K562 (cell line): ENCODE data around the gene FDX1. TPM values are rescaled to one million over a fixed set of nuclear protein-coding genes. Genes with fewer than 3 reads are reported as not detected.

ENCODE experiments used
- ADNP ChIP-seq: fragments of 200-800 bp; sonication (Bioruptor generic); IDR thresholded peaks from 2 replicates; pipeline ENCODE4 v1.6.1; 2016; ENCODE audit warnings: missing genetic modification characterization, missing compliant biosample characterization
- BHLHE40 ChIP-seq: IDR thresholded peaks from 2 replicates; pipeline ENCODE4 v1.6.1; 2011; ENCODE audit warnings: low read length, improper control_type of control experiment
- BRF1 ChIP-seq: IDR thresholded peaks from 3 replicates; pipeline ENCODE4 v1.6.1; 2011; ENCODE audit warnings: borderline replicate concordance, mild to moderate bottlenecking; ENCODE audit not compliant: insufficient read length; ENCODE audit errors: extremely low read depth
- CBFA2T2 ChIP-seq: fragments of 450-650 bp; conservative IDR thresholded peaks from 2 replicates; pipeline ENCODE4 v1.6.1; 2017; ENCODE audit warnings: mild to moderate bottlenecking
- CBX1 ChIP-seq: sonication (generic); IDR thresholded peaks from 2 replicates; pipeline ENCODE4 v1.6.1; 2016; ENCODE audit warnings: antibody characterized with exemption, low read depth, mild to moderate bottlenecking
- CREM ChIP-seq: IDR thresholded peaks from 2 replicates; pipeline ENCODE4 v1.6.1; 2014; ENCODE audit warnings: antibody characterized with exemption, low read depth
- DIDO1 ChIP-seq: fragments of 450-650 bp; IDR thresholded peaks from 2 replicates; pipeline ENCODE4 v1.6.1; 2016; ENCODE audit warnings: low read depth, missing biosample characterization, missing genetic modification characterization
- ETS2 ChIP-seq: IDR thresholded peaks from 2 replicates; pipeline ENCODE4 v1.6.1; 2016; ENCODE audit warnings: borderline replicate concordance, missing genetic modification characterization, mild to moderate bottlenecking, moderate library complexity, missing compliant biosample characterization; ENCODE audit not compliant: poor library complexity, severe bottlenecking
- HIVEP1 ChIP-seq: fragments of 250-450 bp; sonication (Bioruptor Pico); IDR thresholded peaks from 2 replicates; pipeline ENCODE4 v1.4.0; 2020; ENCODE audit warnings: mild to moderate bottlenecking
- ILF3 ChIP-seq: fragments of 450-650 bp; IDR thresholded peaks from 2 replicates; pipeline ENCODE4 v1.6.1; 2018; ENCODE audit warnings: antibody characterized with exemption, mild to moderate bottlenecking, moderate library complexity, borderline replicate concordance
- KLF13 ChIP-seq: fragments of 450-650 bp; IDR thresholded peaks from 2 replicates; pipeline ENCODE4 v1.6.1; 2016; ENCODE audit warnings: missing genetic modification characterization, low read depth, mild to moderate bottlenecking, missing compliant biosample characterization, moderate library complexity, borderline replicate concordance
- MYC ChIP-seq, 2 experiments: fragments of 250-450 bp in 1 of 2; sonication (Bioruptor Pico) in 1 of 2; IDR thresholded peaks; 2 replicates each; pipeline versions ENCODE4 v1.5.1 to v1.6.1; 2012 to 2021; ENCODE audit warnings: low read depth in 2 of 2, borderline replicate concordance in 1 of 2, improper control_type of control experiment in 1 of 2, low read length in 1 of 2, mild to moderate bottlenecking in 1 of 2, moderate library complexity in 1 of 2
- PCBP1 ChIP-seq: fragments of 200-400 bp; formaldehyde crosslinking; IDR thresholded peaks from 2 replicates; pipeline ENCODE4 v1.6.1; 2018; ENCODE audit warnings: mild to moderate bottlenecking, low read depth, low read length; ENCODE audit not compliant: poor library complexity, severe bottlenecking
- PYGO2 ChIP-seq: fragments of 450-650 bp; IDR thresholded peaks from 2 replicates; pipeline ENCODE4 v1.6.1; 2016; ENCODE audit warnings: mild to moderate bottlenecking, missing genetic modification characterization, moderate library complexity, missing compliant biosample characterization
- RBM14 ChIP-seq: fragments of 200-400 bp; formaldehyde crosslinking; IDR thresholded peaks from 2 replicates; pipeline ENCODE4 v1.6.1; 2018; ENCODE audit warnings: low read depth, mild to moderate bottlenecking, low read length, moderate library complexity, borderline replicate concordance; ENCODE audit not compliant: insufficient read depth
- SOX6 ChIP-seq: fragments of 450-650 bp; IDR thresholded peaks from 2 replicates; pipeline ENCODE4 v1.6.1; 2014; ENCODE audit warnings: mild to moderate bottlenecking
- TCF7L2 ChIP-seq: fragments of 150-350 bp; IDR thresholded peaks from 2 replicates; pipeline ENCODE4 v1.6.1; 2016; ENCODE audit warnings: low read depth, mild to moderate bottlenecking, low read length, moderate library complexity
- YY1 ChIP-seq, 3 experiments: IDR thresholded peaks; 2 replicates each; pipeline ENCODE4 v1.6.1; 2011; ENCODE audit warnings: low read length in 2 of 3, mild to moderate bottlenecking in 2 of 3, moderate library complexity in 2 of 3, borderline replicate concordance in 1 of 3, control low read depth in 1 of 3, low read depth in 1 of 3; ENCODE audit not compliant: insufficient read depth in 3 of 3, insufficient replicate concordance in 2 of 3, control insufficient read depth in 1 of 3, insufficient read length in 1 of 3; ENCODE audit errors: extremely low read depth in 1 of 3
- ZBED1 ChIP-seq: IDR thresholded peaks from 2 replicates; pipeline ENCODE4 v1.6.1; 2014
- ZFP36 ChIP-seq: fragments of 150-350 bp; IDR thresholded peaks from 2 replicates; pipeline ENCODE4 v1.6.1; 2018; ENCODE audit warnings: low read length, low read depth; ENCODE audit not compliant: partially characterized antibody
- ZNF224 ChIP-seq: sonication (generic); formaldehyde crosslinking; IDR thresholded peaks from 2 replicates; pipeline ENCODE4 v1.8.0; 2022; ENCODE audit warnings: mild to moderate bottlenecking, missing genetic modification reagents
- ZNF561 ChIP-seq: fragments of 450-650 bp; formaldehyde crosslinking; conservative IDR thresholded peaks from 2 replicates; pipeline ENCODE4 v1.4.0; 2020; ENCODE audit warnings: mild to moderate bottlenecking, moderate library complexity
- polyA plus RNA-seq, 8 experiments: library from polyadenylated mRNA; depleted of rRNA in 4 of 8; stranded (reverse) in 5 of 8; unstranded in 3 of 8; fragments of >200 nt; fragmentation: Nextera tagmentation in 2 of 8; fragmentation: Illumina TruSeq in 1 of 8; extraction: Ambion mirVana in 2 of 8; extraction: Trizol in 1 of 8; gene quantifications; 2 replicates each; pipeline versions ENCODE4 v1.2.1 to v1.2.3, GENCODE V29; 2011 to 2014; ENCODE audit warnings: inconsistent platforms in 1 of 8, missing spikeins in 1 of 8
- total RNA-seq, 7 experiments: library from RNA; depleted of rRNA in 6 of 7; stranded (reverse); fragments of >200 nt in 6 of 7; fragmentation: Illumina TruSeq in 2 of 7; extraction: Trizol in 2 of 7; gene quantifications; 2 replicates each; pipeline versions ENCODE4 v1.2.1 to v1.2.3, GENCODE V29; 2011 to 2021; ENCODE audit warnings: low replicate concordance in 1 of 7
- TF ChIP-seq, protein P1 (sequence below): conservative IDR thresholded peaks from 2 replicates; pipeline ENCODE4 v1.6.1; 2011; ENCODE audit warnings: low read depth, mild to moderate bottlenecking, low read length; ENCODE audit not compliant: control insufficient read depth
- TF ChIP-seq, protein P2 (sequence below): sonication (generic); formaldehyde crosslinking; IDR thresholded peaks from 2 replicates; pipeline ENCODE4 v1.8.1; 2022; ENCODE audit warnings: missing genetic modification reagents

The FDX1 gene
- total and polyA plus RNA-seq, 9 of the 15 experiments (the other 6 are each of a cell fraction or from before 2014, with no cell fraction given): 6.4 to 14.3 (median 11.4) TPM

DNA sequence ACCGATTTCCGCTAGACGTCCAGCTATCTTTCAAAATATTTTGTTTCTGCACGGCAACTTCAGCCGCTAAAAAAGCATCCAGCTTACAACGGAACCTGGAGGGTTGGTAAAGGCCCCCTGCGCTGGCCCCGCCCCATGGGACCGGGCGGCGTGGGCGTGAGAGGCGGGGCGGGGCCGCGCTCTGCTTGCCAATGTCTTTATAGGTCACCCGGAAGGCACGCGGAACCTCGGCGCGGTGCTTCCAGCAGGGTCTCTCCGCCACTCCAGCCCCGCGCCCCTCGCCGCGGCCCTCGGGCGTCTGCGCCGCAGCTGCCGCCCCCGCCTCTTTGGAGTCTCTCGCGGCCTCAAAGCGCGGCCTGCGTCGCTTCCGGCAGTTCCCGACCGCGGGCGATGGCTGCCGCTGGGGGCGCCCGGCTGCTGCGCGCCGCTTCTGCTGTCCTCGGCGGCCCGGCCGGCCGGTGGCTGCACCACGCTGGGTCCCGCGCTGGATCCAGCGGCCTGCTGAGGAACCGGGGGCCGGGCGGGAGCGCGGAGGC, at the start of gene FDX1 (continued):
- TF ChIP-seq MYC (IDR thresholded peaks at IDR 0.05; ENCODE audit: low read depth, low read length) (peak; percentile 78), MYC (CRISPR knock-in tag; IDR thresholded peaks at IDR 0.05; ENCODE audit: borderline replicate concordance, low read depth) (no peak), CBX1 (no peak), TCF7L2 (no peak), ETS2 (tag) (no peak), CREM (peak; percentile 42; the same call in 1 of the 2 replicates), KLF13 (peak; percentile 63; the same call in 1 of the 2 replicates), ZNF224 (CRISPR knock-in tag) (no peak), RBM14 (no peak), PYGO2 (tag) (no peak), ZFP36 (no peak), ZBED1 (no peak), PCBP1 (peak; percentile 48), BRF1 (no peak), ZNF561 (CRISPR knock-in tag) (no peak), SOX6 (0 out of 2 replicates have a peak, but pooled peaks have one; percentile 12), CBFA2T2 (no peak), BHLHE40 (peak; percentile 26; the same call in 1 of the 2 replicates), HIVEP1 (CRISPR knock-in tag) (no peak), ILF3 (peak; percentile 86; the same call in 1 of the 2 replicates), ADNP (tag) (no peak), YY1 (IDR thresholded peaks at IDR 0.05; ENCODE audit: borderline replicate concordance in 1 of 3, control insufficient read depth in 1 of 3, extremely low read depth in 1 of 3, insufficient read depth in 3 of 3, insufficient read length in 1 of 3, insufficient replicate concordance in 2 of 3, low read depth in 1 of 3, low read length in 2 of 3) (peak; percentile 7 to 90 (median 90)), DIDO1 (no peak)
- TF ChIP-seq, protein P1, sequence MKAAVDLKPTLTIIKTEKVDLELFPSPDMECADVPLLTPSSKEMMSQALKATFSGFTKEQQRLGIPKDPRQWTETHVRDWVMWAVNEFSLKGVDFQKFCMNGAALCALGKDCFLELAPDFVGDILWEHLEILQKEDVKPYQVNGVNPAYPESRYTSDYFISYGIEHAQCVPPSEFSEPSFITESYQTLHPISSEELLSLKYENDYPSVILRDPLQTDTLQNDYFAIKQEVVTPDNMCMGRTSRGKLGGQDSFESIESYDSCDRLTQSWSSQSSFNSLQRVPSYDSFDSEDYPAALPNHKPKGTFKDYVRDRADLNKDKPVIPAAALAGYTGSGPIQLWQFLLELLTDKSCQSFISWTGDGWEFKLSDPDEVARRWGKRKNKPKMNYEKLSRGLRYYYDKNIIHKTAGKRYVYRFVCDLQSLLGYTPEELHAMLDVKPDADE: no peak; the same call in 1 of the 2 replicates
- TF ChIP-seq, protein P2, sequence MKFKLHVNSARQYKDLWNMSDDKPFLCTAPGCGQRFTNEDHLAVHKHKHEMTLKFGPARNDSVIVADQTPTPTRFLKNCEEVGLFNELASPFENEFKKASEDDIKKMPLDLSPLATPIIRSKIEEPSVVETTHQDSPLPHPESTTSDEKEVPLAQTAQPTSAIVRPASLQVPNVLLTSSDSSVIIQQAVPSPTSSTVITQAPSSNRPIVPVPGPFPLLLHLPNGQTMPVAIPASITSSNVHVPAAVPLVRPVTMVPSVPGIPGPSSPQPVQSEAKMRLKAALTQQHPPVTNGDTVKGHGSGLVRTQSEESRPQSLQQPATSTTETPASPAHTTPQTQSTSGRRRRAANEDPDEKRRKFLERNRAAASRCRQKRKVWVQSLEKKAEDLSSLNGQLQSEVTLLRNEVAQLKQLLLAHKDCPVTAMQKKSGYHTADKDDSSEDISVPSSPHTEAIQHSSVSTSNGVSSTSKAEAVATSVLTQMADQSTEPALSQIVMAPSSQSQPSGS (CRISPR knock-in tag): no peak
